Measurements from ENCODE around the gene STAT3. TPM values are rescaled to one million over a fixed set of nuclear protein-coding genes. Genes with fewer than 3 reads are reported as not detected.

The STAT3 gene
- total RNA-seq, 1 experiment from 2014 or later, result 78.5 TPM

Other genes with a start within 250 kb of the STAT3 start
- gene RAB5C, start 233.5 kb downstream of the STAT3 start, total RNA-seq (2014; rRNA removed; shearing (Covaris generic)), result 96.9 and 131 TPM in 2 replicates
- gene KCNH4, start 207.3 kb downstream of the STAT3 start, total RNA-seq (2014; rRNA removed; shearing (Covaris generic)), result 0.02 TPM in 1 of 2 replicates, not detected in the other
- gene HCRT, start 203.0 kb downstream of the STAT3 start, total RNA-seq (2014; rRNA removed; shearing (Covaris generic)), result not detected in 2 replicates
- 27.0 and 31.5 TPM in 2 replicates for gene GHDC, start 193.9 kb downstream of the STAT3 start, total RNA-seq (2014; rRNA removed; shearing (Covaris generic))
- 23.4 and 30.9 TPM in 2 replicates for gene STAT5B, start 112.1 kb downstream of the STAT3 start, total RNA-seq (2014; rRNA removed; shearing (Covaris generic))
- 5.0 and 5.5 TPM in 2 replicates for gene STAT5A, start 99.9 kb downstream of the STAT3 start, total RNA-seq (2014; rRNA removed; shearing (Covaris generic))
- gene CAVIN1, start 34.8 kb upstream of the STAT3 start, total RNA-seq (2014; rRNA removed; shearing (Covaris generic)), result 569 and 659 TPM in 2 replicates
- gene ATP6V0A1, start 70.4 kb upstream of the STAT3 start, total RNA-seq (2014; rRNA removed; shearing (Covaris generic)), result 23.4 and 24.1 TPM in 2 replicates
- 79.2 and 80.1 TPM in 2 replicates for gene NAGLU, start 147.8 kb upstream of the STAT3 start, total RNA-seq (2014; rRNA removed; shearing (Covaris generic))
- 1.3 and 1.6 TPM in 2 replicates for gene HSD17B1, start 164.5 kb upstream of the STAT3 start, total RNA-seq (2014; rRNA removed; shearing (Covaris generic))
- gene COASY, start 173.7 kb upstream of the STAT3 start, total RNA-seq (2014; rRNA removed; shearing (Covaris generic)), result 53.9 and 63.6 TPM in 2 replicates
- 47.1 and 52.9 TPM in 2 replicates for gene MLX, start 178.7 kb upstream of the STAT3 start, total RNA-seq (2014; rRNA removed; shearing (Covaris generic))
- 21.4 and 29.9 TPM in 2 replicates for gene PSMC3IP, start 189.3 kb upstream of the STAT3 start, total RNA-seq (2014; rRNA removed; shearing (Covaris generic))
- 62.3 and 63.0 TPM in 2 replicates for gene RETREG3, start 220.9 kb upstream of the STAT3 start, total RNA-seq (2014; rRNA removed; shearing (Covaris generic))
- 157 and 159 TPM in 2 replicates for gene TUBG1, start 221.2 kb upstream of the STAT3 start, total RNA-seq (2014; rRNA removed; shearing (Covaris generic))

Measured in A172 (cell line).